ENCODE measurements around the gene CCDC150.
"Not testable (repeated sequence)": the region's sequence is repeated elsewhere in the genome, so short reads cannot be mapped to it uniquely, and the experiment has no call there.

CCDC150 gene

GRCh38 chr2:196718419-196719109 is 79.0 kb downstream of the CCDC150 start:
- no peak overlapping the region for H3K4me2 ChIP-seq
- no peaks in the 10 kb centered on the region for H3K9me3 ChIP-seq (replicated peaks in 1 of 11)
- no peak for TF ChIP-seq Cebpa-rat (IDR thresholded peaks at IDR 0.05)
- no peak overlapping the region for H3K4me3 ChIP-seq
- peaks cover 0 to 50% (median 37%) of the 10 kb centered on the region in 11 experiments; a peak in 18 of 22 replicates for H3K36me3 ChIP-seq
- H4K20me1 ChIP-seq, result no peaks in the 10 kb centered on the region
- H3K4me1 ChIP-seq, result no peaks in the 10 kb centered on the region
- no peak overlapping the region for H3K9ac ChIP-seq
- no peak overlapping the region for H3K27ac ChIP-seq
- no peaks in the 10 kb centered on the region for H3K27me3 ChIP-seq

DNA sequence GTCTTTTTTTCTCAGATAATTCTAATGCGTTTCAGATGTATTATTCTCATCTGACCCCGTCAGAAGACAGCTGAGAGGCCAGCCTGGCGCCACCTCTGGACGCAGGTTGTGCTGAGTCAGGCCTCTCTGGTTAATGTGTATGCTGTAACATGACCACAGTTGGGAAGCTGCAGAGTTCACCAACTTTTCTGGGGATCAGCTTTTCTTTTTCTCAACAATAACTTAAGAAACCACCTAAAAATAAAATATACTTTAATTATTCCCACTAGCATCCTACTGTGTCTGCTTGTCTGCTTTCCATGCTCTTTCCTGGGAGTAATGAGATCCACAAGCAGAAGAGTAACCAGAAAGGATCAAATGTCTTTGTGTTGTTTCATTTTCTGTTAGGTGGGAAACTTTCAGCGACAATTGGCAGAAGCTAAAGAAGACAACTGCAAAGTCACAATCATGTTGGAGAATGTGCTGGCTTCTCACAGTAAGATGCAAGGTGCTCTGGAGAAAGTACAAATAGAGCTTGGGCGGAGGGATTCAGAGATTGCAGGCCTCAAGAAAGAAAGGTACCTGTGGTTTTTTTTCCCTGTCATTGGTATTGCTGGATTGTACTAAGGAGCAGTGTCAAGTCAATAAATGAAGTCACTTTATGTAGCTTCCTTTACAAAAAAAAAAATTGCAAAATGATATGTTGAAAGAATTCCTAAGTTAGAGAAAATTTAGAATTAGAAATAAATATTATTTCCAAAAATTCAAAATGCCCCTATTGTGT is 79.8 kb downstream of the CCDC150 start:
- Histone ChIP-seq H3K4me3 (no peak overlapping the region), H3K27me3 (no peaks in the 10 kb centered on the region), H4K20me1 (no peaks in the 10 kb centered on the region), H3K36me3 (peaks cover 0 to 55% (median 42%) of the 10 kb centered on the region in 11 experiments; a peak in 18 of 22 replicates), H3K4me2 (no peak overlapping the region), H3K4me1 (no peaks in the 10 kb centered on the region), H3K27ac (no peak overlapping the region), H3K9me3 (replicated peaks in 1 of 11) (no peaks in the 10 kb centered on the region), H3K9ac (no peak overlapping the region)
- no peak for TF ChIP-seq Cebpa-rat (IDR thresholded peaks at IDR 0.05)

GRCh38 chr2:196723571-196723970 is 84.1 kb downstream of the CCDC150 start:
- no peaks in the 10 kb centered on the region for H3K9me3 ChIP-seq (replicated peaks in 1 of 11)
- H3K27ac ChIP-seq, result no peak overlapping the region
- H3K4me3 ChIP-seq, result no peak overlapping the region
- no peak for TF ChIP-seq Cebpa-rat (IDR thresholded peaks at IDR 0.05)
- H4K20me1 ChIP-seq, result no peaks in the 10 kb centered on the region
- no peak overlapping the region for H3K9ac ChIP-seq
- no peaks in the 10 kb centered on the region for H3K4me1 ChIP-seq
- no peaks in the 10 kb centered on the region for H3K27me3 ChIP-seq
- peaks cover 4 to 94% (median 73%) of the 10 kb centered on the region in 11 experiments; a peak in 20 of 22 replicates for H3K36me3 ChIP-seq
- no peak overlapping the region for H3K4me2 ChIP-seq

DNA sequence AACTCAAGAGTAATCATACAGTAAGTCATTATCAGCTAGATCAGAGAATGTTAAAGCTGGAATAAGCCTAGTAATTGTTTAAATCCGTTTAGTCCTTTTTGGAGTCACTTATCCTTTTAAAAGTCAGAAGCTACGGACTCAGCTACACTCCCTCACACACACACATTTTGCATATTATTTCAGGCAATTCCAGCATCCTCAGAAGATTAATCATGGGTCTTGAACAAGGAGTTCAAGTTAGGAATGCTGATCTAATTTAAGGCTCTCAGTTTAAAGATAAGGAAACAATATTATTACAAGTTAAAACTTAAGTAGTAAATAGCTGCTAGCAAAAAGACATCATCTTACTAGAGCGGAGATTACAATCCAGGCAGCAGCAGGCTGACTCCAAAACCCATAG is 85.7 kb downstream of the CCDC150 start:
- Histone ChIP-seq H3K36me3 (peaks cover 4 to 98% (median 80%) of the 10 kb centered on the region in 11 experiments; a peak in 20 of 22 replicates), H4K20me1 (no peaks in the 10 kb centered on the region), H3K27me3 (no peaks in the 10 kb centered on the region), H3K4me1 (no peaks in the 10 kb centered on the region), H3K9me3 (replicated peaks in 1 of 11) (no peaks in the 10 kb centered on the region), H3K9ac (no peak overlapping the region), H3K4me3 (no peak overlapping the region), H3K27ac (no peak overlapping the region), H3K4me2 (no peak overlapping the region)
- no peak for TF ChIP-seq Cebpa-rat (IDR thresholded peaks at IDR 0.05)

- peaks cover 4 to 98% (median 82%) of the 10 kb centered on the region in 11 experiments; a peak in 20 of 22 replicates for H3K36me3 ChIP-seq
- no peak overlapping the region for H3K4me3 ChIP-seq
These were observed 86.4 kb downstream of the CCDC150 start for GRCh38 chr2:196725882-196726281.

DNA sequence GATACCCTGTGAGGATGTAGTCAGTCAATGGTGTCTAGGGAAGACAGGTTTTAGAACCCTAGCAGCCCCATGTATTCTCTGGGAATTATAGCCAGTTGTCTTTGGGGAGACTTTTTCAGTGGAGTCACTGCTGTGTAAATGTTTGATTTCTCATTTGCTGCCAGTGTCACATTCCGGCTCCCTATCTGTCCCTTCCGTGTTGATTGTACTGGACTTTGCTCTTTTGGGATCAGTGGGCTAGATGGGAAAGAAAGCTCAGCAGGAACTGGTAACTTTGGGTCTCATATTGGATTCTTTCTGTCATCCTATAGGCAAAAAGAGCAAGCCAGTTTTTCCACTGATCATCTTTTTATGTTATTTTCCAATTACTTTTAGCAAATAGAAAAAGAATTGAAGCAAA is 89.9 kb downstream of the CCDC150 start:
- Histone ChIP-seq H3K27ac (no peak overlapping the region), H3K4me2 (no peak overlapping the region), H3K9me3 (replicated peaks in 1 of 11) (peaks cover 3 to 7% (median 5%) of the 10 kb centered on the region in 11 experiments; a peak in 20 of 22 replicates), H3K27me3 (no peaks in the 10 kb centered on the region), H4K20me1 (no peaks in the 10 kb centered on the region), H3K36me3 (peaks cover 8 to 100% (median 83%) of the 10 kb centered on the region in 11 experiments), H3K4me3 (no peak overlapping the region), H3K4me1 (no peaks in the 10 kb centered on the region), H3K9ac (no peak overlapping the region)
- TF ChIP-seq Cebpa-rat (IDR thresholded peaks at IDR 0.05), result no peak

More at GRCh38 chr2:196725882-196726281, 86.4 kb downstream of the CCDC150 start:
- Histone ChIP-seq H3K27ac (no peak overlapping the region), H3K9me3 (replicated peaks in 1 of 11) (no peaks in the 10 kb centered on the region), H3K9ac (no peak overlapping the region), H3K4me2 (no peak overlapping the region), H3K27me3 (no peaks in the 10 kb centered on the region), H4K20me1 (no peaks in the 10 kb centered on the region), H3K4me1 (no peaks in the 10 kb centered on the region)
- TF ChIP-seq Cebpa-rat (IDR thresholded peaks at IDR 0.05), result no peak

GRCh38 chr2:196736646-196737045 is 97.1 kb downstream of the CCDC150 start:
- not testable (repeated sequence) for H3K9ac ChIP-seq, H3K4me3 ChIP-seq, H3K27ac ChIP-seq, H4K20me1 ChIP-seq, H3K27me3 ChIP-seq, H3K4me2 ChIP-seq
- peaks cover 31 to 57% (median 50%) of the 10 kb centered on the region in 11 experiments for H3K9me3 ChIP-seq (replicated peaks in 1 of 11)
- H3K4me1 ChIP-seq, result peaks cover 0 to 13% (median 0%) of the 10 kb centered on the region in 10 experiments; a peak in 6 of 20 replicates
- H3K36me3 ChIP-seq, result peaks cover 0 to 85% (median 46%) of the 10 kb centered on the region in 11 experiments

- Histone ChIP-seq H3K9ac (no peak overlapping the region), H3K4me3 (no peak overlapping the region), H4K20me1 (no peaks in the 10 kb centered on the region), H3K9me3 (replicated peaks in 1 of 11) (peaks cover 31 to 57% (median 50%) of the 10 kb centered on the region in 11 experiments), H3K4me2 (no peak overlapping the region), H3K36me3 (peaks cover 0 to 85% (median 46%) of the 10 kb centered on the region in 11 experiments; a peak in 21 of 22 replicates), H3K27ac (no peak overlapping the region), H3K4me1 (peaks cover 0 to 13% (median 0%) of the 10 kb centered on the region in 10 experiments; a peak in 6 of 20 replicates), H3K27me3 (no peaks in the 10 kb centered on the region)
- no peak for TF ChIP-seq Cebpa-rat (IDR thresholded peaks at IDR 0.05)
These were observed 97.5 kb downstream of the CCDC150 start for GRCh38 chr2:196737046-196737445.

GRCh38 chr2:196739031-196739430 is 99.5 kb downstream of the CCDC150 start:
- H3K9me3 ChIP-seq (replicated peaks in 1 of 11), result peaks cover 30 to 57% (median 48%) of the 10 kb centered on the region in 11 experiments
- peak overlapping the region in 3 of 11 experiments; percentile 1 to 28 (median 18); a peak in 5 of 22 replicates for H3K4me2 ChIP-seq
- peaks cover 0 to 23% (median 0%) of the 10 kb centered on the region in 10 experiments; a peak in 7 of 20 replicates for H3K4me1 ChIP-seq
- H3K27ac ChIP-seq, result no peak overlapping the region
- H3K27me3 ChIP-seq, result no peaks in the 10 kb centered on the region
- H3K36me3 ChIP-seq, result peaks cover 0 to 77% (median 39%) of the 10 kb centered on the region in 11 experiments; a peak in 20 of 22 replicates
- no peak overlapping the region for H3K4me3 ChIP-seq
- H3K9ac ChIP-seq, result no peak overlapping the region
- no peak for TF ChIP-seq Cebpa-rat (IDR thresholded peaks at IDR 0.05)
- no peaks in the 10 kb centered on the region for H4K20me1 ChIP-seq

Data from BLaER1 treated with 17β-estradiol and CSF1 and Interleukin-3, amounts not matched to agents 10 nM and 100 nM (cell line).